Small intestine (tissue), 7 donors: ENCODE measurements around the gene VTI1A. TPM values are rescaled to one million over a fixed set of nuclear protein-coding genes. Genes with fewer than 3 reads are reported as not detected.

Experiments used
- DNase-seq, 2 donors: peaks; one replicate each; pipeline versions ENCODE4 v3.0.0 to v3.0.0-alpha.2; 2013
- FAIRE-seq: peaks from 2 replicates; lab custom pipeline; 2012; peaks lifted over from hg19 to GRCh38; lab: Jason Lieb, UNC
- H3K27ac ChIP-seq, 3 donors: one replicate each; pipeline ENCODE4 v1.5.1; 2013; ENCODE audit warnings: low read length in 2 of 3, mild to moderate bottlenecking in 2 of 3, control low read depth in 1 of 3, inconsistent platforms in 1 of 3, low read depth in 1 of 3, moderate library complexity in 1 of 3
- H3K27me3 ChIP-seq, 3 donors: one replicate each; pipeline ENCODE4 v1.6.1; 2013; ENCODE audit warnings: low read length in 3 of 3, inconsistent platforms in 1 of 3; ENCODE audit not compliant: control insufficient read depth in 3 of 3, insufficient read depth in 3 of 3
- H3K36me3 ChIP-seq, 3 donors: one replicate each; pipeline ENCODE4 v1.6.1; 2013; ENCODE audit warnings: low read length in 3 of 3, inconsistent platforms in 1 of 3, low read depth in 1 of 3, mild to moderate bottlenecking in 1 of 3, moderate library complexity in 1 of 3; ENCODE audit not compliant: control insufficient read depth in 3 of 3, insufficient read depth in 2 of 3
- H3K4me1 ChIP-seq, 3 donors: one replicate each; pipeline ENCODE4 v1.6.1; 2013; ENCODE audit warnings: low read length in 2 of 3, inconsistent platforms in 1 of 3, low read depth in 1 of 3, mild to moderate bottlenecking in 1 of 3, moderate library complexity in 1 of 3; ENCODE audit not compliant: control insufficient read depth in 3 of 3, insufficient read depth in 2 of 3
- H3K4me3 ChIP-seq, 3 donors: one replicate each; pipeline ENCODE4 v1.5.1; 2013; ENCODE audit warnings: low read length in 3 of 3, control low read depth in 1 of 3, inconsistent platforms in 1 of 3, low read depth in 1 of 3, mild to moderate bottlenecking in 1 of 3, moderate library complexity in 1 of 3
- H3K9me3 ChIP-seq, 2 donors: one replicate each; pipeline ENCODE4 v1.6.1; 2013; ENCODE audit warnings: low read depth in 1 of 2, low read length in 1 of 2; ENCODE audit not compliant: control insufficient read depth in 2 of 2, insufficient read depth in 1 of 2
- WGBS, 3 donors: extraction: QIAGEN DNeasy Blood & Tissue Kit; methylation state at CpG; one replicate each; pipeline ENCODE4 v1.1.7; 2013; 5-methylcytosine and 5-hydroxymethylcytosine counted together
- polyA plus RNA-seq, 4 donors: library from polyadenylated mRNA; stranded (reverse) in 3 of 4; unstranded in 1 of 4; fragments of 200-250 nt in 3 of 4; fragments of 120-200 nt in 1 of 4; gene quantifications; one replicate each; pipeline versions ENCODE4 v1.2.1 to v1.2.3, GENCODE V29; 2013
- donor health status: healthy with polysubstance abuse.
- donor health status: control.
- donor health status: control.
- donor health status: Bipolar disorder and iron deficiency.
- donor health status: healthy.

The VTI1A gene
- polyA plus RNA-seq, 4 donors = 13.8 to 16.8 (median 16.0) TPM

- DNase-seq = peak; percentile 84 to 94
- 7 to 55% (median 34%) methylated on average over 8 of the region's 8 CpGs for WGBS, 3 donors
- Histone ChIP-seq H3K36me3 (peaks cover 0 to 6% (median 0%) of the 10 kb centered on the region in 3 donors), H3K4me3 (no peak overlapping the region), H3K27ac (peak overlapping the region; percentile 50 to 74 (median 64)), H3K27me3 (no peaks in the 10 kb centered on the region), H3K9me3 (no peaks in the 10 kb centered on the region), H3K4me1 (peaks cover 0 to 23% (median 2%) of the 10 kb centered on the region in 3 donors)
- FAIRE-seq = no peak
Measured at GRCh38 chr10:112793202-112793921, 346.3 kb downstream of the VTI1A start.

- peak overlapping the region in 1 of 3 donors; percentile 74 for H3K27ac ChIP-seq
- 96 to 99% (median 97%) methylated on average over 4 of the region's 4 CpGs for WGBS, 3 donors
- H3K9me3 ChIP-seq = no peaks in the 10 kb centered on the region
- FAIRE-seq = no peak
- no peak overlapping the region for H3K4me3 ChIP-seq
- no peak for DNase-seq
- H3K27me3 ChIP-seq = no peaks in the 10 kb centered on the region
- H3K4me1 ChIP-seq = peaks cover 0 to 23% (median 2%) of the 10 kb centered on the region in 3 donors
- H3K36me3 ChIP-seq = peaks cover 0 to 6% (median 0%) of the 10 kb centered on the region in 3 donors
Measured at GRCh38 chr10:112794201-112794600, 347.2 kb downstream of the VTI1A start.

GRCh38 chr10:112795067-112795466, 348.1 kb downstream of the VTI1A start:
- WGBS, 3 donors = 67 to 85% (median 68%) methylated on average over 2 of the region's 2 CpGs
- Histone ChIP-seq H3K36me3 (peaks cover 0 to 6% (median 0%) of the 10 kb centered on the region in 3 donors), H3K4me1 (peaks cover 0 to 23% (median 2%) of the 10 kb centered on the region in 3 donors), H3K27ac (no peak overlapping the region), H3K9me3 (no peaks in the 10 kb centered on the region), H3K27me3 (no peaks in the 10 kb centered on the region), H3K4me3 (no peak overlapping the region)
- DNase-seq = no peak
- no peak for FAIRE-seq

GRCh38 chr10:112797197-112797596, 350.2 kb downstream of the VTI1A start:
- FAIRE-seq (no peak), DNase-seq (no peak)
- Histone ChIP-seq H3K9me3 (no peaks in the 10 kb centered on the region), H3K36me3 (peaks cover 0 to 3% (median 0%) of the 10 kb centered on the region in 3 donors), H3K4me1 (peaks cover 0 to 21% (median 1%) of the 10 kb centered on the region in 3 donors), H3K4me3 (no peak overlapping the region), H3K27me3 (no peaks in the 10 kb centered on the region), H3K27ac (no peak overlapping the region)
- whole genome bisulfite sequencing, 3 donors = 90 to 97% (median 95%) methylated on average over 8 of the region's 8 CpGs

- H3K27ac ChIP-seq = no peak overlapping the region
- H3K4me1 ChIP-seq = peaks cover 0 to 15% (median 0%) of the 10 kb centered on the region in 3 donors
- no peak overlapping the region for H3K4me3 ChIP-seq
- FAIRE-seq (no peak), DNase-seq (no peak)
- H3K9me3 ChIP-seq = no peaks in the 10 kb centered on the region
- H3K36me3 ChIP-seq = peaks cover 0 to 3% (median 0%) of the 10 kb centered on the region in 3 donors
- H3K27me3 ChIP-seq = no peaks in the 10 kb centered on the region
- WGBS, 3 donors = 90 to 93% (median 92%) methylated on average over 9 of the region's 9 CpGs
Measured at GRCh38 chr10:112797855-112798254, 350.8 kb downstream of the VTI1A start.

- 90 to 98% (median 94%) methylated on average over 5 of the region's 5 CpGs for WGBS, 3 donors
- Histone ChIP-seq H3K4me1 (peaks cover 0 to 4% (median 0%) of the 10 kb centered on the region in 3 donors), H3K4me3 (no peak overlapping the region), H3K9me3 (no peaks in the 10 kb centered on the region), H3K36me3 (peaks cover 0 to 3% (median 0%) of the 10 kb centered on the region in 3 donors), H3K27me3 (no peaks in the 10 kb centered on the region), H3K27ac (no peak overlapping the region)
- DNase-seq = no peak
- no peak for FAIRE-seq
Measured at GRCh38 chr10:112799038-112799437, 352.0 kb downstream of the VTI1A start.

GRCh38 chr10:112799726-112800510, 352.9 kb downstream of the VTI1A start:
- WGBS, 3 donors = 81 to 87% (median 83%) methylated on average over 8 of the region's 8 CpGs
- no peak overlapping the region for H3K27ac ChIP-seq
- peaks cover 0 to 7% (median 0%) of the 10 kb centered on the region in 3 donors for H3K4me1 ChIP-seq
- H3K36me3 ChIP-seq = peaks cover 0 to 3% (median 0%) of the 10 kb centered on the region in 3 donors
- H3K27me3 ChIP-seq = no peaks in the 10 kb centered on the region
- peaks cover 0 to 2% of the 10 kb centered on the region in 2 donors for H3K9me3 ChIP-seq
- no peak for FAIRE-seq
- no peak for DNase-seq
- no peak overlapping the region for H3K4me3 ChIP-seq

- WGBS, 3 donors = 91 to 93% (median 91%) methylated on average over 3 of the region's 3 CpGs
- Histone ChIP-seq H3K9me3 (peaks cover 0 to 2% of the 10 kb centered on the region in 2 donors), H3K4me3 (no peak overlapping the region), H3K27ac (no peak overlapping the region), H3K36me3 (peaks cover 0 to 3% (median 0%) of the 10 kb centered on the region in 3 donors), H3K4me1 (peaks cover 0 to 7% (median 0%) of the 10 kb centered on the region in 3 donors), H3K27me3 (no peaks in the 10 kb centered on the region)
- DNase-seq = no peak
- no peak for FAIRE-seq
Measured at GRCh38 chr10:112801004-112801403, 354.0 kb downstream of the VTI1A start.
